ENCODE results near the gene INPP4A.

INPP4A gene

DNA sequence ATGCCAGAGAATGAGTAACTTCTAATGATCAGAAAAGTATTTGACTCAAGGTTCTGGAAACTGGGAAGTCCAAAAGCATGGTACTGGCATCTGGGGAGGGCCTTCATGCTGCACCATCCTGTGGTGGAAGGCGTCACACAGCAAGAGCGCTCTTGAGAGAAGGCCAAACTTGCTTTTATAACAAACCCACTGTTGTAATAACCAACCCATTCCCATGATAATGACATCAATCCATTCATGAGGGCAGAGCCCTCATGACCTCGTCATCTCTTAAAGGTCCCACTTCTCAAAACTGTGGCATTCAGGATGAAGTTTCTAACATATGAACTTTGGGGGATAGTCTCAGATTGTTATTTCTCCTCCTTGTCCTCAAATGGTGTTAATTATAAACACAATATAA lies 95.9 kb downstream of the INPP4A start:
- TF ChIP-seq TCF4 (CRISPR knock-in tag; IDR thresholded peaks at IDR 0.05; ENCODE audit: borderline replicate concordance) (no peak), PPARA (CRISPR knock-in tag; IDR thresholded peaks at IDR 0.05; ENCODE audit: borderline replicate concordance) (no peak), ZNF70 (CRISPR knock-in tag; IDR thresholded peaks at IDR 0.05) (no peak), GLIS3 (CRISPR knock-in tag; IDR thresholded peaks at IDR 0.05) (no peak), ISL1 (CRISPR knock-in tag; IDR thresholded peaks at IDR 0.05) (no peak), ZFP3 (CRISPR knock-in tag; IDR thresholded peaks at IDR 0.05) (no peak), ZNF8 (CRISPR knock-in tag; IDR thresholded peaks at IDR 0.05) (no peak)

DNA sequence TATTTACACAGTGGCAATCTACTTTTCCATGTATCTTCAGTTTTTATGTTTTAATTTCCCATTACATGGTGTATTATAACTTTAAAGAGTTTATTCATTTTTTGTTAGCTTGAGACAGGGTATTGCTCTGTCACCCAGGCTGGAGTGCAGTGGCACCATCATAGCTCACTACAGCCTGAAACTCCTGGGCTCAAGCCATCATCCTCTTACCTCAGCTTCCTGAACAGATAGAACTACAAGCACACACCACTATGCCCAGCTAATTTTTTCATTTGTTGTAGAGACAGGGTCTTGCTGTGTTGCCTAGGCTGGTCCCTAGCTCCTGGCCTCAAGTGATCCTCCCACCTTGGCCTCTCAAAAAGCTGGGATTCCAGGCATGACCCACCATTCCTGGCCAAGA lies 96.8 kb downstream of the INPP4A start:
- TF ChIP-seq, protein P1, sequence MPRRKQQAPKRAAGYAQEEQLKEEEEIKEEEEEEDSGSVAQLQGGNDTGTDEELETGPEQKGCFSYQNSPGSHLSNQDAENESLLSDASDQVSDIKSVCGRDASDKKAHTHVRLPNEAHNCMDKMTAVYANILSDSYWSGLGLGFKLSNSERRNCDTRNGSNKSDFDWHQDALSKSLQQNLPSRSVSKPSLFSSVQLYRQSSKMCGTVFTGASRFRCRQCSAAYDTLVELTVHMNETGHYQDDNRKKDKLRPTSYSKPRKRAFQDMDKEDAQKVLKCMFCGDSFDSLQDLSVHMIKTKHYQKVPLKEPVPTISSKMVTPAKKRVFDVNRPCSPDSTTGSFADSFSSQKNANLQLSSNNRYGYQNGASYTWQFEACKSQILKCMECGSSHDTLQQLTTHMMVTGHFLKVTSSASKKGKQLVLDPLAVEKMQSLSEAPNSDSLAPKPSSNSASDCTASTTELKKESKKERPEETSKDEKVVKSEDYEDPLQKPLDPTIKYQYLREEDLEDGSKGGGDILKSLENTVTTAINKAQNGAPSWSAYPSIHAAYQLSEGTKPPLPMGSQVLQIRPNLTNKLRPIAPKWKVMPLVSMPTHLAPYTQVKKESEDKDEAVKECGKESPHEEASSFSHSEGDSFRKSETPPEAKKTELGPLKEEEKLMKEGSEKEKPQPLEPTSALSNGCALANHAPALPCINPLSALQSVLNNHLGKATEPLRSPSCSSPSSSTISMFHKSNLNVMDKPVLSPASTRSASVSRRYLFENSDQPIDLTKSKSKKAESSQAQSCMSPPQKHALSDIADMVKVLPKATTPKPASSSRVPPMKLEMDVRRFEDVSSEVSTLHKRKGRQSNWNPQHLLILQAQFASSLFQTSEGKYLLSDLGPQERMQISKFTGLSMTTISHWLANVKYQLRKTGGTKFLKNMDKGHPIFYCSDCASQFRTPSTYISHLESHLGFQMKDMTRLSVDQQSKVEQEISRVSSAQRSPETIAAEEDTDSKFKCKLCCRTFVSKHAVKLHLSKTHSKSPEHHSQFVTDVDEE (CRISPR knock-in tag; IDR thresholded peaks at IDR 0.05): no peak
- TF ChIP-seq BACH2 (CRISPR knock-in tag; IDR thresholded peaks at IDR 0.05; ENCODE audit: borderline replicate concordance): no peak
- TF ChIP-seq, protein P2, sequence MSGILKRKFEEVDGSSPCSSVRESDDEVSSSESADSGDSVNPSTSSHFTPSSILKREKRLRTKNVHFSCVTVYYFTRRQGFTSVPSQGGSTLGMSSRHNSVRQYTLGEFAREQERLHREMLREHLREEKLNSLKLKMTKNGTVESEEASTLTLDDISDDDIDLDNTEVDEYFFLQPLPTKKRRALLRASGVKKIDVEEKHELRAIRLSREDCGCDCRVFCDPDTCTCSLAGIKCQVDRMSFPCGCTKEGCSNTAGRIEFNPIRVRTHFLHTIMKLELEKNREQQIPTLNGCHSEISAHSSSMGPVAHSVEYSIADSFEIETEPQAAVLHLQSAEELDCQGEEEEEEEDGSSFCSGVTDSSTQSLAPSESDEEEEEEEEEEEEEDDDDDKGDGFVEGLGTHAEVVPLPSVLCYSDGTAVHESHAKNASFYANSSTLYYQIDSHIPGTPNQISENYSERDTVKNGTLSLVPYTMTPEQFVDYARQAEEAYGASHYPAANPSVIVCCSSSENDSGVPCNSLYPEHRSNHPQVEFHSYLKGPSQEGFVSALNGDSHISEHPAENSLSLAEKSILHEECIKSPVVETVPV (CRISPR knock-in tag; IDR thresholded peaks at IDR 0.05): no peak
- TF ChIP-seq, protein P3, sequence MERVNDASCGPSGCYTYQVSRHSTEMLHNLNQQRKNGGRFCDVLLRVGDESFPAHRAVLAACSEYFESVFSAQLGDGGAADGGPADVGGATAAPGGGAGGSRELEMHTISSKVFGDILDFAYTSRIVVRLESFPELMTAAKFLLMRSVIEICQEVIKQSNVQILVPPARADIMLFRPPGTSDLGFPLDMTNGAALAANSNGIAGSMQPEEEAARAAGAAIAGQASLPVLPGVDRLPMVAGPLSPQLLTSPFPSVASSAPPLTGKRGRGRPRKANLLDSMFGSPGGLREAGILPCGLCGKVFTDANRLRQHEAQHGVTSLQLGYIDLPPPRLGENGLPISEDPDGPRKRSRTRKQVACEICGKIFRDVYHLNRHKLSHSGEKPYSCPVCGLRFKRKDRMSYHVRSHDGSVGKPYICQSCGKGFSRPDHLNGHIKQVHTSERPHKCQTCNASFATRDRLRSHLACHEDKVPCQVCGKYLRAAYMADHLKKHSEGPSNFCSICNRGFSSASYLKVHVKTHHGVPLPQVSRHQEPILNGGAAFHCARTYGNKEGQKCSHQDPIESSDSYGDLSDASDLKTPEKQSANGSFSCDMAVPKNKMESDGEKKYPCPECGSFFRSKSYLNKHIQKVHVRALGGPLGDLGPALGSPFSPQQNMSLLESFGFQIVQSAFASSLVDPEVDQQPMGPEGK (CRISPR knock-in tag; IDR thresholded peaks at IDR 0.05; ENCODE audit: borderline replicate concordance): no peak
- no peak for TF ChIP-seq GLIS3 (CRISPR knock-in tag; IDR thresholded peaks at IDR 0.05)
- no peak for TF ChIP-seq ZC3H10 (CRISPR knock-in tag; IDR thresholded peaks at IDR 0.05)
- no peak for TF ChIP-seq OSR1 (CRISPR knock-in tag; IDR thresholded peaks at IDR 0.05)
- ATAC-seq: no peak

More for the DNA sequence above, 95.9 kb downstream of the INPP4A start:
- no peak for ATAC-seq

DNA sequence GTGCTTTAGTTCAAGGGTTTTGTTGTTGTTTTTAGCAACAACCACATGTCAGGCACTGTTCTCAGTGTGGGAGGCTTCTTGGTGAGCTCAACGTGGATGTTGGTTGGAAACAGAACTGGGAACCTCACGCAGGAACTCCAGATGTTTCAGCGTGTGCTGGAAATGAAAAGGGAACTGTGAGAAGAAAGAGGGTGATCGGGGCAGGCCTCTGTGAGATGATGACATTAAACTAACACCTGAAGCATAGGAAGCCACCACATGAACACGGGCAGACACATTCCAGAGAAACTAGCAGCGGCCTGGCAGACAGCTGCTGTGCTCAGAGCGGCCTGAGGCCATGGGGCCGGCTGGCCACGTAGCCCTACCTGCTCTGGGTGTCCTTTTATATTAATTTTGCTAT lies 97.2 kb downstream of the INPP4A start:
- no peak for ATAC-seq
- TF ChIP-seq TCF4 (CRISPR knock-in tag; IDR thresholded peaks at IDR 0.05; ENCODE audit: borderline replicate concordance) (no peak), ZNF8 (CRISPR knock-in tag; IDR thresholded peaks at IDR 0.05) (no peak), ZFP30 (CRISPR knock-in tag; IDR thresholded peaks at IDR 0.05) (no peak), ISL1 (CRISPR knock-in tag; IDR thresholded peaks at IDR 0.05) (no peak), GLIS3 (CRISPR knock-in tag; IDR thresholded peaks at IDR 0.05) (no peak), OSR1 (CRISPR knock-in tag; IDR thresholded peaks at IDR 0.05) (no peak), ZNF565 (CRISPR knock-in tag; conservative IDR thresholded peaks at IDR 0.05; ENCODE audit: low read depth) (no peak)
- TF ChIP-seq, protein P1 (CRISPR knock-in tag; IDR thresholded peaks at IDR 0.05): no peak
- TF ChIP-seq, protein P4, sequence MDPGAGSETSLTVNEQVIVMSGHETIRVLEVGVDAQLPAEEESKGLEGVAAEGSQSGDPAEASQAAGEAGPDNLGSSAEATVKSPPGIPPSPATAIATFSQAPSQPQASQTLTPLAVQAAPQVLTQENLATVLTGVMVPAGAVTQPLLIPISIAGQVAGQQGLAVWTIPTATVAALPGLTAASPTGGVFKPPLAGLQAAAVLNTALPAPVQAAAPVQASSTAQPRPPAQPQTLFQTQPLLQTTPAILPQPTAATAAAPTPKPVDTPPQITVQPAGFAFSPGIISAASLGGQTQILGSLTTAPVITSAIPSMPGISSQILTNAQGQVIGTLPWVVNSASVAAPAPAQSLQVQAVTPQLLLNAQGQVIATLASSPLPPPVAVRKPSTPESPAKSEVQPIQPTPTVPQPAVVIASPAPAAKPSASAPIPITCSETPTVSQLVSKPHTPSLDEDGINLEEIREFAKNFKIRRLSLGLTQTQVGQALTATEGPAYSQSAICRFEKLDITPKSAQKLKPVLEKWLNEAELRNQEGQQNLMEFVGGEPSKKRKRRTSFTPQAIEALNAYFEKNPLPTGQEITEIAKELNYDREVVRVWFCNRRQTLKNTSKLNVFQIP (CRISPR knock-in tag; IDR thresholded peaks at IDR 0.05; ENCODE audit: borderline replicate concordance, low read depth): no peak

DNA sequence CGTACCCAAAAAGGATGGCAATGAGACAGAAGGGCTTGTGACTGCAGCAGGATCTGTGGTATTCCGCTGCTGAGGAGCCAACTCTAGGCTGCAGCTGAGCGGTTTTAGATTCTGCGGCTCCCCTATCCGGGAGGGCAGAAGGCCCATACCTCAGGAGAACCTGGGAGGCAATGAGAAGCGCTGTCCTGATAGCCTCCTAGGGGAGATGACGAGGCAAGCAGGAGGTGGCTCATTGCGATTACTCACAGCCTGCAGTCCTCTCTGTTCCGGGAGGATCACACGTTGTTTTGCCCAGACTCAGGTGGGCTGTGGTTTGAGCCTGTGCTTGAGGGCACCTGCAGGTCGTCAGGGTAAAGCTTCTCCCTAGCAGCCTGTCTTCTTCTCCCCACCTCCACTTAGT lies 98.6 kb downstream of the INPP4A start:
- no peak for TF ChIP-seq RARB (CRISPR knock-in tag; IDR thresholded peaks at IDR 0.05)
- TF ChIP-seq, protein P5, sequence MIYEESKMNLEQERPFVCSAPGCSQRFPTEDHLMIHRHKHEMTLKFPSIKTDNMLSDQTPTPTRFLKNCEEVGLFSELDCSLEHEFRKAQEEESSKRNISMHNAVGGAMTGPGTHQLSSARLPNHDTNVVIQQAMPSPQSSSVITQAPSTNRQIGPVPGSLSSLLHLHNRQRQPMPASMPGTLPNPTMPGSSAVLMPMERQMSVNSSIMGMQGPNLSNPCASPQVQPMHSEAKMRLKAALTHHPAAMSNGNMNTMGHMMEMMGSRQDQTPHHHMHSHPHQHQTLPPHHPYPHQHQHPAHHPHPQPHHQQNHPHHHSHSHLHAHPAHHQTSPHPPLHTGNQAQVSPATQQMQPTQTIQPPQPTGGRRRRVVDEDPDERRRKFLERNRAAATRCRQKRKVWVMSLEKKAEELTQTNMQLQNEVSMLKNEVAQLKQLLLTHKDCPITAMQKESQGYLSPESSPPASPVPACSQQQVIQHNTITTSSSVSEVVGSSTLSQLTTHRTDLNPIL (CRISPR knock-in tag; IDR thresholded peaks at IDR 0.05; ENCODE audit: low read depth): no peak
- no peak for TF ChIP-seq TOX (CRISPR knock-in tag; IDR thresholded peaks at IDR 0.05; ENCODE audit: borderline replicate concordance)
- TF ChIP-seq BACH2 (CRISPR knock-in tag; IDR thresholded peaks at IDR 0.05; ENCODE audit: borderline replicate concordance): no peak
- TF ChIP-seq OSR1 (CRISPR knock-in tag; IDR thresholded peaks at IDR 0.05): no peak
- TF ChIP-seq PPARA (CRISPR knock-in tag; IDR thresholded peaks at IDR 0.05; ENCODE audit: borderline replicate concordance): no peak
- TF ChIP-seq, protein P1 (CRISPR knock-in tag; IDR thresholded peaks at IDR 0.05): no peak
- no peak for TF ChIP-seq ZNF565 (CRISPR knock-in tag; conservative IDR thresholded peaks at IDR 0.05; ENCODE audit: low read depth)
- no peak for TF ChIP-seq ZFP30 (CRISPR knock-in tag; IDR thresholded peaks at IDR 0.05)
- TF ChIP-seq ESRRG (CRISPR knock-in tag; IDR thresholded peaks at IDR 0.05): no peak
- no peak for TF ChIP-seq ZNF8 (CRISPR knock-in tag; IDR thresholded peaks at IDR 0.05)
- ATAC-seq: no peak

Measured in SK-N-SH treated with all-trans-retinoic acid at 6 μM for 48 hours (cell line).